ENCODE measurements around the gene DNAJC25. TPM values are rescaled to one million over a fixed set of nuclear protein-coding genes. Genes with fewer than 3 reads are reported as not detected.

DNAJC25 gene
- total RNA-seq, 2 experiments from 2014 or later, result 3.2 to 3.6 TPM

DNA sequence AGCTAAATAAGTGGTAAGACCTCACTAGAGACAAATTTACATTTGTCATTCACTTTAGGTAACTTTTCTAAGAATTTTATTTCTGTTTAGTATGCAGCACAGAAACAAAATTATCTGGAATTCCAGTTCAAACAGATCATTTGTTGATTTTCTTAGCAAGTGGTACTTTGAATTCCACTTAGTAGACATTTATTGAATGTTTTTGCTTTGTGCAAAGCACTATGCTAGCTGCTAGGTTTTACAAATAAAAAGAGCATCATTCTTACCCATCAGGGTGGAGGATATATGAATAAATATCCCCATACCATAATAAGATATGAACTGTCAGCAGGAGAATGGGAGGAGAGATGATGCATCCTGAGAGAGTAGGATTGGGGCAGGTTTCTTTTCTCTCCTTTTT, 65.7 kb downstream of the DNAJC25 start:
- POLR2A ChIA-PET, result no interaction called here
- no peak overlapping the region for H3K4me3 Mint-ChIP-seq
- CTCF ChIA-PET, result no interaction called here
- no peak overlapping the region for H3K27ac Mint-ChIP-seq
- peaks cover 5% of the 10 kb centered on the region for H3K4me1 Mint-ChIP-seq
- no peak for DNase-seq
- H3K36me3 Mint-ChIP-seq (ENCODE audit: low read depth), result peaks cover 6% of the 10 kb centered on the region
- H3K27me3 Mint-ChIP-seq, result no peaks in the 10 kb centered on the region
- H3K9me3 Mint-ChIP-seq, result no peaks in the 10 kb centered on the region

DNA sequence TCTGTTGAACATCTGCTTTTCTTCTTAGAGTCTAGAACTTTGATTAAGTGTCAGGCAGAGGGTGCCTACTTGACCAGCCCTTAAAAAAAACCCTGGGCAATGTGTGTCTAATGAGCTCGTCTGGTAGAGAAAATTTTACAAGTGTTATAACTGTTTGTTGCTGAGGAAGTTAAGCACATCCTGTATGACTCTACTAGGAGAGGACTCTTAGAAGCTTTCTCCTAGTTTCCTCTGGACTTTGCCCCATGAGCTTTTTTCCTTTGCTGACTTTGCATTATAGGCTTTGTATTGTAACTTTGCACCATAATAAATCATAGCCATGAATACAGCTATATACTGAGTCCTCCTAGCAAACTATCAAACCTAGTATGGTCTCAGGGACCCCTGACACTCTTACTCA, 69.6 kb downstream of the DNAJC25 start:
- H3K4me1 Mint-ChIP-seq, result peaks cover 5% of the 10 kb centered on the region
- no peaks in the 10 kb centered on the region for H3K27me3 Mint-ChIP-seq
- ChIA-PET CTCF (no interaction called here), POLR2A (no interaction called here)
- no peaks in the 10 kb centered on the region for H3K9me3 Mint-ChIP-seq
- no peak overlapping the region for H3K4me3 Mint-ChIP-seq
- H3K36me3 Mint-ChIP-seq (ENCODE audit: low read depth), result peaks cover 6% of the 10 kb centered on the region
- H3K27ac Mint-ChIP-seq, result no peak overlapping the region
- no peak for DNase-seq

Other genes starting within 250 kb of the DNAJC25 start
- gene ECPAS, start 147.0 kb upstream of the DNAJC25 start, total RNA-seq, result 10 to 100 TPM; 66.0 to 68.1 TPM
- gene ZNF483, start 106.2 kb upstream of the DNAJC25 start, total RNA-seq, result 1 to 10 TPM; 5.9 to 6.0 TPM
- gene PTGR1, start 31.7 kb upstream of the DNAJC25 start, total RNA-seq, result 1 to 10 TPM in 1 of 2 experiments, under 1 TPM in 1; 0.85 to 1.2 TPM
- gene GNG10, start 30.3 kb downstream of the DNAJC25 start, total RNA-seq, result 10 to 100 TPM; 22.2 to 23.8 TPM
- gene SHOC1, start 163.6 kb downstream of the DNAJC25 start, total RNA-seq, result not detected